Peyer's patch (tissue), 4 donors: ENCODE results near the gene LRRC72.

Source experiments
- POLR2A ChIP-seq, 2 donors: fragments of 450-650 bp; IDR thresholded peaks; one replicate each; pipeline ENCODE4 v1.5.1; 2017; ENCODE audit warnings: antibody characterized with exemption in 2 of 2, mild to moderate bottlenecking in 2 of 2, moderate library complexity in 2 of 2
- TF ChIP-seq, protein P1 (sequence below), 6 experiments: fragments of 450-650 bp in 4 of 6; fragments of 200-600 bp in 2 of 6; sonication (generic) in 1 of 6; IDR thresholded peaks; one replicate each; pipeline ENCODE4 v1.5.1; 2017 to 2019; ENCODE audit warnings: antibody characterized with exemption in 6 of 6, mild to moderate bottlenecking in 3 of 6, moderate library complexity in 1 of 6

DNA sequence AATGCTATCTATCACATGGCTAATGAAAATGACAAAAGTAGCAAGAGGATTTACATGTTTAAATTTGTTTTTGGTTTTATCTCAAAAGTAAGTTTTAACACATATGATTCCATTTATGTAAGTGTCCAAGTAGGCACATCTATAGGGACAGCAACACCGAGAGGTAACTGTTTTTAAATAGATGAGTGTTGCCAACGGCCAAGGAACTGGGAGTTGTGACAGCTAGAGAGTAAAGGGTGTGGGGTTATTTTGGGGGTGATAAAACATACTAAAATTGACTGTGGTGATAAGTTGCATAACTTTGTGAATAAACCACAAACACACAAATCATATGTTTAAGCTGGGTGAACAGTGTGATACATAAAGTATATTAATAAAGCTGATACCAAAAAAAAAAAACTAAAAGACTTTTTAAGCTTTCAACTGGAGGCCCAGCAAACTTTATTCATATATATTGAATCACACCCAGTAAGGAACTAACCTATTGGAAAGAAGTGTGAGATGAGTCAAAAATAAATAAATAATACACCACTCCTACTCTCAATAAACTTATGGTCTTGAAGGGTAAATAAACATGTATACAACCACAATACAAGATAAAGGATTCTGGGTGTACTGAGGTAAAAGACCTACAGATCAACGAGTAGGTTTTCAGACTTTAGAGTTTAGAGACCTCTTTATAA, 33.0 kb downstream of the LRRC72 start:
- TF ChIP-seq, protein P1, sequence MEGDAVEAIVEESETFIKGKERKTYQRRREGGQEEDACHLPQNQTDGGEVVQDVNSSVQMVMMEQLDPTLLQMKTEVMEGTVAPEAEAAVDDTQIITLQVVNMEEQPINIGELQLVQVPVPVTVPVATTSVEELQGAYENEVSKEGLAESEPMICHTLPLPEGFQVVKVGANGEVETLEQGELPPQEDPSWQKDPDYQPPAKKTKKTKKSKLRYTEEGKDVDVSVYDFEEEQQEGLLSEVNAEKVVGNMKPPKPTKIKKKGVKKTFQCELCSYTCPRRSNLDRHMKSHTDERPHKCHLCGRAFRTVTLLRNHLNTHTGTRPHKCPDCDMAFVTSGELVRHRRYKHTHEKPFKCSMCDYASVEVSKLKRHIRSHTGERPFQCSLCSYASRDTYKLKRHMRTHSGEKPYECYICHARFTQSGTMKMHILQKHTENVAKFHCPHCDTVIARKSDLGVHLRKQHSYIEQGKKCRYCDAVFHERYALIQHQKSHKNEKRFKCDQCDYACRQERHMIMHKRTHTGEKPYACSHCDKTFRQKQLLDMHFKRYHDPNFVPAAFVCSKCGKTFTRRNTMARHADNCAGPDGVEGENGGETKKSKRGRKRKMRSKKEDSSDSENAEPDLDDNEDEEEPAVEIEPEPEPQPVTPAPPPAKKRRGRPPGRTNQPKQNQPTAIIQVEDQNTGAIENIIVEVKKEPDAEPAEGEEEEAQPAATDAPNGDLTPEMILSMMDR (IDR thresholded peaks at IDR 0.05) = no peak
- TF ChIP-seq POLR2A (IDR thresholded peaks at IDR 0.05) = no peak
